ENCODE data around the gene PDRG1. TPM values are rescaled to one million over a fixed set of nuclear protein-coding genes. Genes with fewer than 3 reads are reported as not detected.

PDRG1 gene
- total and polyA plus RNA-seq, 8 donors: 9.1 to 19.1 (median 16.1) TPM

- Histone ChIP-seq H3K9me3 (no peaks in the 10 kb centered on the region), H3K4me3 (no peak overlapping the region), H3K36me3 (no peaks in the 10 kb centered on the region), H3K27ac (no peak overlapping the region), H3K27me3 (no peaks in the 10 kb centered on the region), H3K4me1 (no peaks in the 10 kb centered on the region)
- no peak for ATAC-seq
- intact Hi-C loops (cut with DNase I): no loop called here
- no peak for TF ChIP-seq CTCF (IDR thresholded peaks at IDR 0.05)
- DNase-seq: no peak
Observed at GRCh38 chr20:31907046-31907445, 44.8 kb downstream of the PDRG1 start.

- no peaks in the 10 kb centered on the region for H3K9me3 ChIP-seq
- H3K4me3 ChIP-seq: no peak overlapping the region
- ATAC-seq (no peak), DNase-seq (no peak)
- no peaks in the 10 kb centered on the region for H3K36me3 ChIP-seq
- no peaks in the 10 kb centered on the region for H3K4me1 ChIP-seq
- no peak overlapping the region for H3K27ac ChIP-seq
- H3K27me3 ChIP-seq: no peaks in the 10 kb centered on the region
- intact Hi-C loops (cut with DNase I): no loop called here
- TF ChIP-seq CTCF (IDR thresholded peaks at IDR 0.05): no peak
Observed at GRCh38 chr20:31906001-31906400, 45.8 kb downstream of the PDRG1 start.

- ATAC-seq: no peak
Observed at GRCh38 chr20:31903627-31904386, 48.0 kb downstream of the PDRG1 start.

GRCh38 chr20:31901615-31902014 is 50.2 kb downstream of the PDRG1 start:
- Histone ChIP-seq H3K36me3 (no peaks in the 10 kb centered on the region), H3K27ac (no peak overlapping the region), H3K4me1 (no peaks in the 10 kb centered on the region), H3K27me3 (no peaks in the 10 kb centered on the region), H3K4me3 (no peak overlapping the region), H3K9me3 (no peaks in the 10 kb centered on the region)
- TF ChIP-seq CTCF (IDR thresholded peaks at IDR 0.05): no peak
- ATAC-seq (no peak), DNase-seq (no peak)
- intact Hi-C loops (cut with DNase I): no loop called here

More at GRCh38 chr20:31903627-31904386, 48.0 kb downstream of the PDRG1 start:
- DNase-seq: no peak
- Histone ChIP-seq H3K27me3 (no peaks in the 10 kb centered on the region), H3K9me3 (no peaks in the 10 kb centered on the region), H3K36me3 (no peaks in the 10 kb centered on the region), H3K27ac (no peak overlapping the region), H3K4me1 (no peaks in the 10 kb centered on the region), H3K4me3 (no peak overlapping the region)
- intact Hi-C loops (cut with DNase I): no loop called here
- TF ChIP-seq CTCF (IDR thresholded peaks at IDR 0.05): no peak

GRCh38 chr20:31897541-31897940 is 54.3 kb downstream of the PDRG1 start:
- intact Hi-C loops (cut with DNase I): no loop called here
- no peaks in the 10 kb centered on the region for H3K27me3 ChIP-seq
- peaks cover 0 to 6% of the 10 kb centered on the region in 2 donors for H3K4me1 ChIP-seq
- DNase-seq (no peak), ATAC-seq (no peak)
- H3K9me3 ChIP-seq: no peaks in the 10 kb centered on the region
- TF ChIP-seq CTCF (IDR thresholded peaks at IDR 0.05): no peak
- H3K27ac ChIP-seq: no peak overlapping the region
- no peaks in the 10 kb centered on the region for H3K36me3 ChIP-seq
- no peak overlapping the region for H3K4me3 ChIP-seq

Data from left lung (tissue), 10 donors.